Measurements from ENCODE around the gene KCNH1. TPM values are rescaled to one million over a fixed set of nuclear protein-coding genes. Genes with fewer than 3 reads are reported as not detected.

Gene KCNH1
- total RNA-seq, 1 experiment from 2014 or later, result 0.17 TPM

GRCh38 chr1:210645582-210646257, 488.2 kb downstream of the KCNH1 start:
- Mint-ChIP-seq H3K27ac (no peak overlapping the region), H3K4me1 (no peaks in the 10 kb centered on the region), H3K4me3 (no peak overlapping the region), H3K9me3 (no peaks in the 10 kb centered on the region), H3K27me3 (ENCODE audit: low read depth) (no peaks in the 10 kb centered on the region), H3K36me3 (no peaks in the 10 kb centered on the region)
- ChIA-PET CTCF (no interaction called here), POLR2A (no interaction called here)
- TF ChIP-seq E2F5 (CRISPR knock-in tag; IDR thresholded peaks at IDR 0.05), result no peak
- no peak for TF ChIP-seq ARID4B (CRISPR knock-in tag; IDR thresholded peaks at IDR 0.05; ENCODE audit: borderline replicate concordance)
- TF ChIP-seq CBFB (CRISPR knock-in tag; IDR thresholded peaks at IDR 0.05; ENCODE audit: low read depth), result no peak
- no peak for TF ChIP-seq NFYB (CRISPR knock-in tag; conservative IDR thresholded peaks at IDR 0.05; ENCODE audit: low read depth)
- no peak for TF ChIP-seq TCF7 (CRISPR knock-in tag; IDR thresholded peaks at IDR 0.05; ENCODE audit: low read depth)
- TF ChIP-seq MAX (CRISPR knock-in tag; IDR thresholded peaks at IDR 0.05), result no peak
- TF ChIP-seq GRHL2 (CRISPR knock-in tag; IDR thresholded peaks at IDR 0.05; ENCODE audit: insufficient replicate concordance, severe bottlenecking), result no peak
- TF ChIP-seq MYBL2 (CRISPR knock-in tag; IDR thresholded peaks at IDR 0.05), result no peak
- no peak for TF ChIP-seq ZNF219 (CRISPR knock-in tag; IDR thresholded peaks at IDR 0.05; ENCODE audit: borderline replicate concordance)
- no peak for TF ChIP-seq FOXP4 (CRISPR knock-in tag; IDR thresholded peaks at IDR 0.05)
- TF ChIP-seq EMX1 (CRISPR knock-in tag; IDR thresholded peaks at IDR 0.05), result no peak
- TF ChIP-seq ZNF396 (CRISPR knock-in tag; IDR thresholded peaks at IDR 0.05; ENCODE audit: borderline replicate concordance), result no peak
- TF ChIP-seq E2F1 (CRISPR knock-in tag; IDR thresholded peaks at IDR 0.05), result no peak
- TF ChIP-seq ZNF425 (CRISPR knock-in tag; conservative IDR thresholded peaks at IDR 0.05), result no peak
- TF ChIP-seq RELA (CRISPR knock-in tag; IDR thresholded peaks at IDR 0.05; ENCODE audit: borderline replicate concordance), result no peak
- TF ChIP-seq NFATC4 (CRISPR knock-in tag; IDR thresholded peaks at IDR 0.05), result no peak
- no peak for TF ChIP-seq ATF3 (CRISPR knock-in tag; conservative IDR thresholded peaks at IDR 0.05)
- no peak for TF ChIP-seq ETV6 (CRISPR knock-in tag; IDR thresholded peaks at IDR 0.05)
- no peak for ATAC-seq
- DNase-seq (ENCODE audit: low spot score), result no peak
